ENCODE measurements around the gene SENP3. TPM values are rescaled to one million over a fixed set of nuclear protein-coding genes. Genes with fewer than 3 reads are reported as not detected.

The SENP3 gene
- total and polyA plus RNA-seq, 2 of the 13 experiments (the other 11 are each of a cell fraction or from before 2014, with no cell fraction given): 55.8 to 75.4 TPM

- TF ChIP-seq, protein P1, sequence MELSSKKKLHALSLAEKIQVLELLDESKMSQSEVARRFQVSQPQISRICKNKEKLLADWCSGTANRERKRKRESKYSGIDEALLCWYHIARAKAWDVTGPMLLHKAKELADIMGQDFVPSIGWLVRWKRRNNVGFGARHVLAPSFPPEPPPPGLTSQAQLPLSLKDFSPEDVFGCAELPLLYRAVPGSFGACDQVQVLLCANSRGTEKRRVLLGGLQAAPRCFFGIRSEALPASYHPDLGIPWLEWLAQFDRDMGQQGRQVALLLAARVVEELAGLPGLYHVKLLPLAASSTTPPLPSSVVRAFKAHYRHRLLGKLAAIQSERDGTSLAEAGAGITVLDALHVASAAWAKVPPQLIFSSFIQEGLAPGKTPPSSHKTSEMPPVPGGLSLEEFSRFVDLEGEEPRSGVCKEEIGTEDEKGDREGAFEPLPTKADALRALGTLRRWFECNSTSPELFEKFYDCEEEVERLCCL (CRISPR knock-in tag; IDR thresholded peaks at IDR 0.05; ENCODE audit: borderline replicate concordance): no peak
- TF ChIP-seq ZNF792 (CRISPR knock-in tag; IDR thresholded peaks at IDR 0.05) (peak; percentile 74; the same call in 1 of the 2 replicates), HNF1B (CRISPR knock-in tag; IDR thresholded peaks at IDR 0.05) (peak; percentile 52; the same call in 1 of the 2 replicates), MXI1 (IDR thresholded peaks at IDR 0.05; ENCODE audit: borderline replicate concordance, low read depth, low read length) (peak; percentile 92; the same call in 2 of the 3 replicates), ZNF253 (CRISPR knock-in tag; IDR thresholded peaks at IDR 0.05; ENCODE audit: borderline replicate concordance) (no peak), NKX3-1 (CRISPR knock-in tag; IDR thresholded peaks at IDR 0.05) (peak; percentile 60; the same call in 1 of the 2 replicates), TOPORS (CRISPR knock-in tag; IDR thresholded peaks at IDR 0.05) (no peak), SATB2 (CRISPR knock-in tag; IDR thresholded peaks at IDR 0.05) (no peak), SAP130 (CRISPR knock-in tag; IDR thresholded peaks at IDR 0.05; ENCODE audit: low read depth) (peak; percentile 95), ZSCAN12 (CRISPR knock-in tag; IDR thresholded peaks at IDR 0.05) (no peak), AGO1 (IDR thresholded peaks at IDR 0.05; ENCODE audit: low read depth, low read length, poor library complexity, severe bottlenecking) (peak; percentile 75), NBN (conservative IDR thresholded peaks at IDR 0.05) (no peak), ZNF121 (CRISPR knock-in tag; IDR thresholded peaks at IDR 0.05) (no peak), ZFAT (CRISPR knock-in tag; conservative IDR thresholded peaks at IDR 0.05) (no peak), MIER2 (CRISPR knock-in tag; IDR thresholded peaks at IDR 0.05) (0 out of 2 replicates have a peak, but pooled peaks have one; percentile 32), CEBPG (CRISPR knock-in tag; IDR thresholded peaks at IDR 0.05) (peak; percentile 98), ZBTB2 (CRISPR knock-in tag; IDR thresholded peaks at IDR 0.05; ENCODE audit: low read depth) (no peak), ZFP82 (CRISPR knock-in tag; IDR thresholded peaks at IDR 0.05; ENCODE audit: borderline replicate concordance) (no peak; the same call in 1 of the 2 replicates), ZNF510 (CRISPR knock-in tag; IDR thresholded peaks at IDR 0.05; ENCODE audit: low read depth) (0 out of 2 replicates have a peak, but pooled peaks have one; percentile 4), MED13 (CRISPR knock-in tag; IDR thresholded peaks at IDR 0.05) (no peak; the same call in 1 of the 2 replicates), PCBP2 (optimal IDR thresholded peaks at IDR 0.05; ENCODE audit: low read depth, low read length, poor library complexity, severe bottlenecking) (no peak), IKZF5 (CRISPR knock-in tag; IDR thresholded peaks at IDR 0.05) (0 out of 2 replicates have a peak, but pooled peaks have one; percentile 27), CC2D1A (CRISPR knock-in tag; IDR thresholded peaks at IDR 0.05) (no peak), RAD21 (CRISPR knock-in tag; IDR thresholded peaks at IDR 0.05) (0 out of 2 replicates have a peak, but pooled peaks have one; percentile 38)
- TF ChIP-seq, protein P2, sequence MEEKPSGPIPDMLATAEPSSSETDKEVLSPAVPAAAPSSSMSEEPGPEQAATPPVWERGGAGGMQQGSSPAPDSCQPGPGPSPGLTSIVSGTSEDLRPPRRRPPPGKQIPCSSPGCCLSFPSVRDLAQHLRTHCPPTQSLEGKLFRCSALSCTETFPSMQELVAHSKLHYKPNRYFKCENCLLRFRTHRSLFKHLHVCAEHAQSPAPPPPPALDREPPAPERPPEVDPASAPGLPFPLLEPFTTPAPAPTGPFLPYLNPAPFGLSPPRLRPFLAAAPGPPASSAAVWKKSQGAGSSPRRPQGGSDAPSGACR (CRISPR knock-in tag; IDR thresholded peaks at IDR 0.05): no peak
Measured at GRCh38 chr17:7573324-7574080, 11.8 kb downstream of the SENP3 start (continued).
